GM12874 (cell line): Measurements from ENCODE around the gene CPEB3.
A peak's percentile ranks its signal among the peaks of the same experiment; 100 is the strongest.

Experiments used
- TF ChIP-seq, protein P1 (sequence below): IDR thresholded peaks from 2 replicates; pipeline ENCODE4 v1.5.1; 2011; ENCODE audit warnings: low read depth, mild to moderate bottlenecking, control low read depth, low read length, moderate library complexity; ENCODE audit not compliant: insufficient read depth

CPEB3 gene

DNA sequence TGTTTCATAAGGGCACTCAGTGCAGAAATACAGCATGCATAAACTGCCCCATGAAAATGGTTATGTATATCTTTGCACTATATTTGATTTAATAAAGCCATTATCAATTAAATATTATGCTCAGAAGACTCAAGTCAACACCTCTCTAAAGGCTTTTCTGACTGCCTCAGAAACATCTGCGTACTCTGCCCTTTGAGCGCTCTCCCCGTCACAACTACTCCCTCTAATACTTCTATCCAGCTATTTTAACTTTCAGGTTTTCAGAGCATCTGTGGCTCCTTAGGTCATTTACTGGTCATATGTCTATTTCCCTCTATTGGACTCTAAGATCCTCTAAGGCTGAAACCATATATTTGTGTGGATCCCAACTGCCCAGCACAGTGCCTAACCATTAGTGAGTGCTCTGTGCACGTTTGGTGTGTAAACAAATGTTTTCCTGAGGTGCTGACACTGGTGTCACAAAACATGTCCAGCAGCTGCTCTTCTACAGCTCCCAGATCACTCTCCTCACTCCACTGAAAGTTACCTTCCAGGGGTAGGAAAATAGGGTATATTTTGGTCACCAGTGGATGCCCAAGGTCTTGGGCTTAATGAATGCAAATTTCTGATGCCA lies 188.2 kb downstream of the CPEB3 start:
- TF ChIP-seq, protein P1, sequence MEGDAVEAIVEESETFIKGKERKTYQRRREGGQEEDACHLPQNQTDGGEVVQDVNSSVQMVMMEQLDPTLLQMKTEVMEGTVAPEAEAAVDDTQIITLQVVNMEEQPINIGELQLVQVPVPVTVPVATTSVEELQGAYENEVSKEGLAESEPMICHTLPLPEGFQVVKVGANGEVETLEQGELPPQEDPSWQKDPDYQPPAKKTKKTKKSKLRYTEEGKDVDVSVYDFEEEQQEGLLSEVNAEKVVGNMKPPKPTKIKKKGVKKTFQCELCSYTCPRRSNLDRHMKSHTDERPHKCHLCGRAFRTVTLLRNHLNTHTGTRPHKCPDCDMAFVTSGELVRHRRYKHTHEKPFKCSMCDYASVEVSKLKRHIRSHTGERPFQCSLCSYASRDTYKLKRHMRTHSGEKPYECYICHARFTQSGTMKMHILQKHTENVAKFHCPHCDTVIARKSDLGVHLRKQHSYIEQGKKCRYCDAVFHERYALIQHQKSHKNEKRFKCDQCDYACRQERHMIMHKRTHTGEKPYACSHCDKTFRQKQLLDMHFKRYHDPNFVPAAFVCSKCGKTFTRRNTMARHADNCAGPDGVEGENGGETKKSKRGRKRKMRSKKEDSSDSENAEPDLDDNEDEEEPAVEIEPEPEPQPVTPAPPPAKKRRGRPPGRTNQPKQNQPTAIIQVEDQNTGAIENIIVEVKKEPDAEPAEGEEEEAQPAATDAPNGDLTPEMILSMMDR: no peak

DNA sequence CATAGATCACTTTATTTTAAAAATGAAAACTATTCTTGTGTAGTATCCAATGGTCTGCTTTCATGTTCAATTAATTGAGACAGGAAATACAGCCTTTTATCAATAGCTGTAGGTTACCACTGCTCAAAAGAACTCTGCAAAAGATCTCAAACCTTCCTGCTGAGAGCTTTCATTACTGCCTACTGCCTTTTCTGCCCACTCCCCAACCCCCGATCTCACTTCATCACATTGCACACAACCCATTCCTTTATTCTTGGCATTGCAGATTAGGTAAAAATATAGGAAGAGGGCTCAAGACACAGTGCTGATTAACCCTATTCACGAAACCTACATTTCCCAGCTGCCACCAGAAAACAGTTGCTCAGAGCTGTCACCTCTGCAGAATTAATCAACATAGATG lies 195.9 kb downstream of the CPEB3 start:
- TF ChIP-seq, protein P1: no peak

DNA sequence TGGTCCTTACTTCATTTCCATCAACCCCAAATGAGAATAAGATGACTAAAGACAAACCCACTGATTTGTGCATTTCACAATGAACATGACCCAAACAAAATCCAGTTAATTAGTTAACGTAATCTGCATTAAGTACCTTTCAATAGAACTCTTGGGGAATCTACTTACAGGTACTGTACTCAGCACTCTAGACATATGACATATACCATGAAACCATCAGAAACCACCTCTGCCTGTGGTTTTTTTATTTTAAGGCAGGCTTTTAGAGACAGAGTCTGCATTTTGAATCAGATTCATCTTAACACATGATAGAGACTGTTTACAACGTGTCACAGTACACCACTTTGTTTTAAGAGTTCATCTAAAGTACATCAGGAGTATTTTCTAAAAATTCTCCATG lies 198.9 kb downstream of the CPEB3 start:
- TF ChIP-seq, protein P1: no peak

DNA sequence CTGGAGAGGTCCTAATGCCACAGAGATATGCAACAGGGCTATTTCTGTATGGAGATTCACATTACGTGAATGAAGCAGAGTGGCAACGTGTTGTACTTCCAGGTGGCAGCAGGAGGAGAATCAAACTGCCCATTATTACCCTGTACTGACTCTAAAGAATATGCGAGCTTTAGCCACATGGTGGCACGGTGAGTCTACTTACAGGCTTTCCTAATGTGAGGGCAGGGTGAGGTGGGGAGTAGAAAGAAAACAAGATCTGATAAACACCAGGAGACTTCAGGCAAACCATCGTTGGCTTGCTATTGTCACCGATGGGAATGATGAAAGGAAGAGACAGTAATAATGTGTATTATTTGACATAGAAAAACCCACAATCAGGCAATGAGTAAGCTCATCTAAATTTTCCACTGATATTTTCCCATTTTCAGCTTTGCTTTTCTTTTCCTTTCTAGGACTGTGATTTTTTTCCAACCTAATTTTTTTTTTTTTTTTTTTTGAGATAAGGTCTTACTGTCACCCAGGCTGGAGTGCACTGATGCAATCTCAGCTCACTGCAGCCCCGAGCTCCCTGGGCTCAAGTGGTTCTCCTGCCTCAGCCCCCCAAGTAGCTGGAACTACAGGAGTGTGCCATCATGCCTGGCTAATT lies 203.0 kb downstream of the CPEB3 start:
- TF ChIP-seq, protein P1: peak; percentile 64

DNA sequence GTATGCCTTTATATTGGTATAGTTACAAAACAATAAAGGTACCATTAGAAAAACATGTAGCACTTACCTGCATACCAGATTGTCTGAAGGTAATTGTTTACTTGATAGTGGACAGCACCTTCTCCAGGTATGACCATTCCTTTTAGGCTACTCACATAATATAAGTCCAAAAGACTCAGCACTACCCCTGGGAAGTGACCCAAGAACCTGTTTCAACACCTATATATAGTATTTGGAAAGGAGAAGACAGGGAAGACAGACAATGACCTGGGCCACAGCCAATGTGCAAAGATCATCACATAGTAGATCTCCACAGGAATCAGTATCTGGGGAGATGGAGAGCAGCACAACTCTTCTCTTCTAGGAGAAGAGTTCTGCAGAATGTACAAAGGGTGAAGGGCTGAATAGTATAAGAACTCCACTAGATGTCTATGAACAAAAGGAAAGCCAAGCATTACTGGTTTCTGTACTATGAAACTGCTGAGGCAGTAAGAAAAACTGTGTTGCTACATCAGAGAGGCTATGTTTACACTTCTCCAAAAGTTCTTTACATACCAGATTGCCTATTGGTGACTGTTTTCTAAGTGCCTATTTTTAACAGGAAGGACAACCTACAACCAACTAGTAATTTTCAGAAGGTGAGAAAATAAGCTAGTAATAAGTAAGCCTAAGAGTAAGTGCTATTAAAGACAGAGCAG lies 208.1 kb downstream of the CPEB3 start:
- TF ChIP-seq, protein P1: no peak

DNA sequence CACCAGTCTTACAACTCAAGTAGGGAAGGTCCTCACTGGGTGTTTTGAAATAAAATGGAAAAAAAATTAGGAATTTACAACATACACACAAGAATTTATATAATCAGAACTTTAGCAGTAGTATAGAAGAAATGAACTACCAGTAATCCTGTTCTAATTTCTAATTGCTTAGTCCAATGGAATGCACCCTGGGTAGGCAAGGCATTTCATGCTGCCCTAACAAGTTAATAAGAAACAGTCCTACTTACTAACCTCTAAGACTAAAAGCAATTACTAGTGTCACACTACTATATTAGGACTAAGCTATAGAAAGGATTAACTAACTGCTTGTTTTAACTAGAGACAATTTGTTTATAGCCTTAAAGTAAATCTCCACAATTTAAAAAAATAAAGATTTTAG lies 209.2 kb downstream of the CPEB3 start:
- TF ChIP-seq, protein P1: no peak

DNA sequence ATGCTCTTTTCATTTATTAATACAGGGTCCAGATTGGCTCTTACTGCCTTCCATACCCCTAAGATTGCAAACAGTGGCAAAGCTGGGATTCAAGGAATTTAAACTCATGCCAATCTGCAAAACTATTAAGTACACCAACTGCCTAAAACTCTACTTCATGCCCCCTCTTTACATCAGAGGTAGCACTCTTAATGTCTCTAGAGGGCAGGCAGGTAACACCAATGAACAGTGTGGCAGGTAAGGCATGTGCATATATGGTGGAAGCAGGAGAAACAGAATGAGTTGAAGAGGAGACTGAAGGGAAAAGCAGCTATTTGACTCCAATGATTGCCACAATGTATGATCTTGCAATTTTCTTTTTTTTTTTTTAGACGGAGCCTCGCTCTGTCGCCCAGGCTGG lies 210.6 kb downstream of the CPEB3 start:
- TF ChIP-seq, protein P1: no peak
